OCI-LY1 (cell line): ENCODE measurements around the gene KCNJ1.

ENCODE experiments used
- EZH2 ChIP-seq: fragments of 200-600 bp; sonication (generic), shearing (Covaris generic); IDR thresholded peaks from 2 replicates; pipeline ENCODE4 v1.8.0; 2017; ENCODE audit warnings: borderline replicate concordance, mixed run types, mild to moderate bottlenecking, antibody characterized with exemption, low read length, moderate library complexity, mixed read lengths
- TF ChIP-seq, protein P1 (sequence below): fragments of 200-600 bp; sonication (generic), shearing (Covaris generic); IDR thresholded peaks from 2 replicates; pipeline ENCODE4 v1.5.1; 2017; ENCODE audit warnings: mild to moderate bottlenecking, antibody characterized with exemption, low read length, moderate library complexity, mixed read lengths

DNA sequence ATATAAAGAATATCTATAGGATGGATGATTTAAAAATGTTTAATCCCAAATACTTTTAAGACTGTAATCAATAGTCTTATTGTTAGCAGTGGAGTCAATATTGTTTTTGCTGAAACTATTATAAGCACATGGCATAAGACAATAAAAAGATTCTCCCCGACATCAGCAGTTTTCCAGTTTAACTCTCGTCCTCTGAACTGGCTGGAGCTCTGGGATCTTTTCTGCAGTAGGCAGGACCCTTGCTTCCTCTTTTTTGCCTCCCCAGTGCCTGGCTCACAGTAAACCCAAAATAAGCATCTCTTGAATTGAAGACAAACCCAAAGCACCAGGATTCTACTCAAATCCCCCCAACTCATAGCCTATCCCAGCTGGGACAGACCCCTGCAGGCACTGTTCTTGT lies 32.9 kb downstream of the KCNJ1 start:
- TF ChIP-seq, protein P1, sequence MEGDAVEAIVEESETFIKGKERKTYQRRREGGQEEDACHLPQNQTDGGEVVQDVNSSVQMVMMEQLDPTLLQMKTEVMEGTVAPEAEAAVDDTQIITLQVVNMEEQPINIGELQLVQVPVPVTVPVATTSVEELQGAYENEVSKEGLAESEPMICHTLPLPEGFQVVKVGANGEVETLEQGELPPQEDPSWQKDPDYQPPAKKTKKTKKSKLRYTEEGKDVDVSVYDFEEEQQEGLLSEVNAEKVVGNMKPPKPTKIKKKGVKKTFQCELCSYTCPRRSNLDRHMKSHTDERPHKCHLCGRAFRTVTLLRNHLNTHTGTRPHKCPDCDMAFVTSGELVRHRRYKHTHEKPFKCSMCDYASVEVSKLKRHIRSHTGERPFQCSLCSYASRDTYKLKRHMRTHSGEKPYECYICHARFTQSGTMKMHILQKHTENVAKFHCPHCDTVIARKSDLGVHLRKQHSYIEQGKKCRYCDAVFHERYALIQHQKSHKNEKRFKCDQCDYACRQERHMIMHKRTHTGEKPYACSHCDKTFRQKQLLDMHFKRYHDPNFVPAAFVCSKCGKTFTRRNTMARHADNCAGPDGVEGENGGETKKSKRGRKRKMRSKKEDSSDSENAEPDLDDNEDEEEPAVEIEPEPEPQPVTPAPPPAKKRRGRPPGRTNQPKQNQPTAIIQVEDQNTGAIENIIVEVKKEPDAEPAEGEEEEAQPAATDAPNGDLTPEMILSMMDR, result no peak
- TF ChIP-seq EZH2, result no peak
